NCI-H748 (cell line): ENCODE measurements around the gene SCP2.
A peak's percentile ranks its signal among the peaks of the same experiment; 100 is the strongest.

Source experiments
- DNase-seq: peaks from one replicate; lab custom pipeline; 2025; ENCODE audit not compliant: unreplicated experiment; lab: John Stamatoyannopoulos, UW

SCP2 gene

GRCh38 chr1:52927212-52928014 lies at the start of gene SCP2:
Gene SCP2, plus strand, starts transcription at chr1:52927276. Its CDS starts 121 bp downstream, at chr1:52927397.
- peak; percentile 76 for DNase-seq

- no peak for DNase-seq
Measured at GRCh38 chr1:52877554-52877953, 49.5 kb upstream of the SCP2 start.

GRCh38 chr1:52880206-52880605 lies 46.9 kb upstream of the SCP2 start:
- peak; percentile 16 for DNase-seq

- DNase-seq = no peak
Measured at GRCh38 chr1:52887483-52887882, 39.6 kb upstream of the SCP2 start.

- DNase-seq = no peak
Measured at GRCh38 chr1:52892424-52893215, 34.5 kb upstream of the SCP2 start.

GRCh38 chr1:52899445-52899894 lies 27.6 kb upstream of the SCP2 start:
- no peak for DNase-seq

GRCh38 chr1:52900402-52900801 lies 26.7 kb upstream of the SCP2 start:
- DNase-seq = no peak

- DNase-seq = no peak
Measured at GRCh38 chr1:52901384-52901783, 25.7 kb upstream of the SCP2 start.

GRCh38 chr1:52904208-52904926 lies 22.7 kb upstream of the SCP2 start:
- no peak for DNase-seq

- peak; percentile 20 for DNase-seq
Measured at GRCh38 chr1:52904927-52905698, 22.0 kb upstream of the SCP2 start.

GRCh38 chr1:52906135-52906603 lies 20.9 kb upstream of the SCP2 start:
- no peak for DNase-seq

GRCh38 chr1:52907068-52907811 lies 19.8 kb upstream of the SCP2 start:
- DNase-seq = no peak

GRCh38 chr1:52907812-52908153 lies 19.3 kb upstream of the SCP2 start:
- DNase-seq = no peak

GRCh38 chr1:52911541-52911940 lies 15.5 kb upstream of the SCP2 start:
- DNase-seq = no peak

- no peak for DNase-seq
Measured at GRCh38 chr1:52913014-52913413, 14.1 kb upstream of the SCP2 start.

- no peak for DNase-seq
Measured at GRCh38 chr1:52913537-52913936, 13.5 kb upstream of the SCP2 start.

- no peak for DNase-seq
Measured at GRCh38 chr1:52914463-52914862, 12.6 kb upstream of the SCP2 start.

- no peak for DNase-seq
Measured at GRCh38 chr1:52915211-52915854, 11.7 kb upstream of the SCP2 start.

GRCh38 chr1:52915855-52916220 lies 11.2 kb upstream of the SCP2 start:
- no peak for DNase-seq
